Fibroblast of the conjunctiva (primary cell): ENCODE measurements around the gene HIVEP1.

Source experiments
- DNase-seq: peaks from one replicate; pipeline ENCODE4 v3.0.0-alpha.2; 2010; ENCODE audit warnings: low read depth

Gene HIVEP1

DNA sequence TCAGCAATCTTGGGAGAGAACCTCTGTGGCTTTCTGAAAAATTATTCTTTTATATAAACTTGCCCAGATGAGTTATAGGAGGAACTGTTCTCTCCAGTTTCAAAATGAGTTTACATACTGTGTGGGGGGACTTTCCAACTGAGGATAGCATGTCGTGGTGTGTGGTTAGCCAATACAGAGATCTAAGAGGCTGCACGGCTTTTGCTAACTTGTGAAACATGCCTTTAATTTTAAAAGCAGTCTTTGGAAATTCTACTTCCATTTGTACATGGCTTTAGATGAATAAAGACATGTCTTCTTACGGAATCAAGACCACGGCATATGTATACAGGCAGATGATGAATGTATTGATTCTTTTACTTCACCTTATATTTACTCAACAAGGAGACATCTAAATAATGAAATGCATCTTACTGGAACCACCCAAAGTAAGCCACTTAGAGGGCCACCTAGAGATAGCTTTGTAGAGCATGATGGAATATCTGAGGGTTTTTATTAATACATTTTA lies 39.8 kb downstream of the HIVEP1 start:
- no peak for DNase-seq

DNA sequence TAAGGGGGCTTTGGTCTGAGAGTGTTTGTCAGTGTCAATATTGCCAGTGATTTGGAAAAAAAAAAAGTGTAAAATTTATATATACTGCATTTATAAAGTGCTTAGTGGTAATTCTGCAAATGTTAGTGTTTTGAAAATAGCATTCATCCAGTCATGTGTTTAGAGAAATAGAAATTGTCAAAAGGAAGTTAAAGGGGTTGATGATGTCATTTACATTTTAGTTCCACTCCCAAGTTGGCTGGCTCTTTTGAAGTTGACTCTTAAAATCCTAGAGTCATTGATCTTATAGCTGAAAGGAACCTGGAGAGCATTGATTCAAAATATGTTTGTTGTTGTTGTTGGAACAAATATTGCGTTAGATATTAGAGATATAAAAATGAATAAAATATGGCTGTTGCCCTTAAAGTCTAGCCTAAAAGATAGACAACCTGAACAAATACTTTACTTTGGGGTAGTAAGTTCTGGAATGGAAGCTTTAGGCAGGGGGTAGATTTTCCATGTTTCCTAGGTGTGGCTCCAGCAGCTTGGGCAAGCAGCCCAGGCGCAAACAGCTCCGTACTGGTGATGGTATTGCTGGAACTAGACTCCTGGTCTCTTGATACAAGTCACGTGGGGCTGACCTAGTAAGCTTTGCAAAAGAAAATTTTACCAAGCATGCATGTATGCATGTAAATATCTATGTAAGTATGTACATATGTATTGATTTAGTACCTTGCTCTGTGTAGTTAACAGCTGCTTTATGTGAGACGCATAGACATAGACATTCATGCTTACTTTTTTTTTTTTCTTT lies 46.3 kb downstream of the HIVEP1 start:
- no peak for DNase-seq

DNA sequence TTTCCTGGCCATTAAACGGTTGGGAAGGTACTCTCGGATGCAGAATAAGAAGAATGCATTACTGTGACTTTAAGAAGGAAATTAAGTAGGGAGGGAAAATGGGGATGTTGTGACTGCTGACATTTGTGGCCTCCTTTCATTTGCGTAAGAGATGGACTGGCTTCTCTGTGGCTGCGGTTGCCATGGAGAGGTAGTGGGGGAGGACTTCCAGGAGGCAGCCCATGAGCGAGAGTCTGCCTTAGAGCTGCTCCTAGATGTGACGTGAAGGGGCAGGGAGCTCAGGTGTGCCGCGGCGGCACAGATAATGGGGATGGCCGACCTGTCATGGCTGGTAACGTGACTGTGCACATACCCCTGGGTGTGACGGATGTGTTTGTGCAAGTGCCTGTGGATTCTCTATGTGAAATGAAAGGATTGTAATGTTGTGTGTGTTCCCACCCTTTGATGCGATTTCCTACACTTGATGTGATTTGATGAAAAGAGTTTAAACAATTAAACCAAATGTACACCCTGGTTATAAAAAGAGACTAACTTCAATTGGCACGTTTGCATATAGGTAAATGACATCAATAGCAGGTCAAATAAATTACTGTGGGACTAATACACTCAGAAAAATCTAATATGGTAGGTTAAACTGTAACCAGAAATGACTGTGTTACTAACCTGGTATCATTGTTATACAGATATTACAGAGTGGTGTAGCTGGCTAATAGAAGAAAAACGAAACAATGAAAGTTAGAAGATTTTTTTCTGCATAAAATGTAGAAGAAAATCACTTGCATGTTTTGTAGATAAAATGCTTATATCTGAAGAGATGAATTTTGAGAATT lies 48.9 kb downstream of the HIVEP1 start:
- DNase-seq = no peak

DNA sequence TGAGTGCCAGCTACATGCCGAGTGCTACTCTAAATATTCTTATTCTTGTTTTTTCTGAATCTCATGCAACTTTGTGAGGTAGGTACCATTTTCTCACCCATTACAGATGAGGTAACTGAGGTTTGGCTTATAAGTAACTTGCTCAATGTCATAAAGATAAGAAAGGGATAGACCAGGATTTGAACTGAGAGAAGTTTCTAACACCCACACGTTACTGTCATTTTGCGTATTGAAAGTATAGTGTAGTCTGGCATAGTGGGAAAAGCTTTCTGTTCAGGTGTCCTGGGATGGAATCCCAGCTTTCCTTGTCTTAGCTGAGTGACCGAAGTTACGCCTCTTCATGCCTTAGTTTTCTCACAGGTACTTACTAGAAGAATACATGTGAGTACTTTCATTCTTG lies 50.5 kb downstream of the HIVEP1 start:
- no peak for DNase-seq

DNA sequence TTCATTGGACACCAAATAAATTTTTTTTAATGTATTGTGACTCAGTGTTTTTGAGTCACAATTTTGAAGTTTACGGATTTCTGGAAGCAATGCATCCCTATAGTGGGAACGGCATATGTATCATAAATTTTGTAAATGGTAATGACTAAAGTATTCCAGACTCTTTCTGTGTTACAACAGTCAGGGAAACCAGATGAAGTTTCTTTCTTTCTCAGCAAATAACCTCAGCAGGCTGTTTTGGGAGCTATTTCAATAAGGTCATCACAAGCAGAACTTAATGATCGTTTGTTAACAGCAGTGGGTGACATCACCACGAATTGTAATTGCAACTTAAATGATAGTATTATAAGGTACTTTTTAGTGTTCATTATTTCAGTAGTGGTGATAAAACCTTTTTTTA lies 52.0 kb downstream of the HIVEP1 start:
- no peak for DNase-seq

DNA sequence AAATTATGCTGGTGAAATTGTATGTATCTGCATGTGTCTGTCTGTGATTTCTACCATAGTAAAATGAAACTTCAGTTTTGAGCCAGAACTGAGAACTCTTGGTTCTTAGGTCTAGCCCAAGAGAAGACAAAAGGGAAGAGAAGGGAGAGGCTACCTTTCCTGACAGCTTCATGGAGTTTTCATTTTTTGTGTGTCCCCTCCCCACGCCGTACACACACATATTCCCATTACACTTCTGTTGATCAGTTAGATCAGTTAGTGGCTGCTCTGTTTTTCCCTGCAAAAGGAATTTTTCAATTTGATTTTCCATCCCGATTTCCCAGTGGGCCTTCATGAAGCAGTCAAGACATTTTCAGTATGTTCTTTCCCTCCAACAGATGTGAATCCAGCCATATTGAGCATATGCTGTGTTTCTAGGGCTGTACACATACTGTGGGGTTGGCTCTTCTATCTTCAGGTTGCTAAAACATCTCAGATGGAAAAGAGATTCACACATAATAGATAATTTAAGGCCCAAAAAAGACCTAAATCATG lies 52.5 kb downstream of the HIVEP1 start:
- no peak for DNase-seq

DNA sequence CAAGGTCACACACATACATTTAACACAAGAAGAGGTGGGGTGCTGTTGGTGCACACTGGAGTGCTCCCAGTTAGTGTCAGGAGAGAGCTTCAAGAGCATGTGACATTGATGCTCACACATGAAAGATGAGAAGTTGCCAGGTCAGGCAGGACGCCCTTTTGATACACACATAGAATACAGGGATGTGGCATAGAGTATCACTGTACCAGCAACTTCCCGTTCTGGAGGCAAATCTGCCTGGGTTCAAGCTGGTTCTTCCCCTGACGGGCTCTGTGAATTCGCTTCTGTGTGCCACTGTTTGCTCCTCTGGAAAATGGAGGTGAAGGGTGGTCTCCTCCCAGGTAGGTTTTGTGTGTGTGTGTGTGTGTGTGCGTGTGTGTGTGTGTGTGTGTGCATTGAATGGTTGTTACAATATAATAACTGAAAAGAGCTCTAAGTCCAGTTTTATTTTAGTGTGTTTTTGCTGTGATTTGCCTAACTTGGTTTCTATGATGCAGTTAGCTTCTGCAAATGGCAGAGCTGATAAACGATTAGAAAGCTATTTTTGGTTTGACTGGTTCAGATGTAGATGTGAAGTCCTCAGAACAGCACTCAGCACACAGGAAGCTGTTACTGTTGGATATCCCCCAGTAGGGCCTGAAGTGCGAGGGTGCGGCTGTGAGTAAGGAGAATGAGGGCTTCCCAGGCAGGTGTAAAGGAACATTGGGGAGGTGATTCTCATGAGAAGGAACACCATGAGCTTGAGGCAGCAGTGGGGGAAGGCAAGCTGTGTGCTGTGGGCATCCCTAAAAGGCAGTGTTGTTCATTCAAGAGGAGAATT lies 53.4 kb downstream of the HIVEP1 start:
- no peak for DNase-seq

DNA sequence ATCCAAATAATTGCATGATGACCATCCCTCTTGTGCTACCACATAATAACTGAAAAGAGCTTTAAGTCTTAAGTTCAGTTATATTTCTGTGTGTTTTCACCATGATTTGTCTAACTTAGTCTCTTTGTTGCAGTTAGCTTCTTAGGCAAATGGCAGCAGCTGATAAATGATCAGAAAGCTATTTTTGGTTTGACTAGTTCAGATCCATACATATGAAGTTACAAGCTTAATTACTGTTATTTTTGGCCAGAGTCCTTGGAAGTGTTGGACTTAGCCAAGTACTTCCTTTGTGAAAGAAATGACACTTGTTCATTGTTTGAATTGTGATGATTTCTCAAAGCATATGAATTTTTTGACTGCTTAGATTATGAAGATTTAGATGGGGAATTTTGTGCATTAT lies 54.2 kb downstream of the HIVEP1 start:
- no peak for DNase-seq

DNA sequence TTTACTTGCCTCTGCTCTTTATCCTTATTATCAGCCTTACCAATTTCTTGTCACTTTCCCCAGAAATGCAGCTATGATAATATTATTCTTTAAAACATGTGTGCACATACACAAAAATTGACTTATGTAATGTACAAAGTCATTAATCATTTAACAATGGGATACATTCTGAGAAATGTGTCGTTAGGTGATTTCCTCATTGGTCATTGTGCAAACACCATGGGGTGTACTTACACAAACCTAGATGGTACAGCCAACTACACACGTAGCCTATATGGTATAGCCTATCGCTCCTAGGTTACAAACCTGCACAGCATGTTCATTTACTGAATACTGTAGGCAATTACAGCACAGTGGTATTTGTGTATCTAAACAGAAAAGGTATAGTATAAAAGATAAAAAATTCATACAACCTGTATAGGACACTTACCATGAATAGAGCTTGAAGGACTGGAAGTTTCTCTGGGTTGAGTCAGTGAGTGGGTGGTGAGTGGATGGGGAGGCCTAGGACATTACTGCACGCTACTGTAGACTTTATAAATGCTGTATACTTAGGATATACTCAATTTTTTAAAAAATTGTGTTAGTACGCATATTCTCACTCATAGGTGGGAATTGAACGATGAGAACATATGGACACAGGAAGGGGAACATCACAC lies 56.9 kb downstream of the HIVEP1 start:
- DNase-seq = no peak

DNA sequence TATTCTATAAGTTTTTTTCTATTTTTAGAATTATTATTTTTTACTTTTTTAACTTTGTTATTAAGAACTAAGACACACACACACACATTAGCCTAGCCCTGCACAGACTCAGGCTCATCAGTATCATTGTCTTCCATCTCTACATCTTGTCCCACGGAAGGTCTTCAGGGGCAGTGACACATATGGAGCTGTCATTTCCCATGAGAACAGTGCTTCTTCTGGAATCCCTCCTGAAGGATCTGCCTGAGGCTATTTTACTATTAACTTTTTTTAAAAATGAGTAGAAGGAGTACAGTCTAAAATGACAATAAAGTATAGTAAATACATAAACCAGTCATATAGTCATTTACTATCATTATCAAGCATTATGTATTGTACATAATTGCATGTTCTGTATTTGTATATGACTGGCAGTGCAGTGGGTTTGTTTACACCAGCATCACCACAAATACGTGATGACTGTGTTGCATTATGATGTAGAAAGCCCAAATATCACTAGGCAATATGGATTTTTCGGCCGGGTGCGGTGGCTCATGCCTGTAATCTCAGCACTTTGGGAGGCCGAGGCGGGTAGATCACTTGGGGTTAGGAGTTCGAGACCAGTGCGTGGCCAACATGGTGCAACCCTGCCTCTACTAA lies 57.9 kb downstream of the HIVEP1 start:
- DNase-seq = no peak

DNA sequence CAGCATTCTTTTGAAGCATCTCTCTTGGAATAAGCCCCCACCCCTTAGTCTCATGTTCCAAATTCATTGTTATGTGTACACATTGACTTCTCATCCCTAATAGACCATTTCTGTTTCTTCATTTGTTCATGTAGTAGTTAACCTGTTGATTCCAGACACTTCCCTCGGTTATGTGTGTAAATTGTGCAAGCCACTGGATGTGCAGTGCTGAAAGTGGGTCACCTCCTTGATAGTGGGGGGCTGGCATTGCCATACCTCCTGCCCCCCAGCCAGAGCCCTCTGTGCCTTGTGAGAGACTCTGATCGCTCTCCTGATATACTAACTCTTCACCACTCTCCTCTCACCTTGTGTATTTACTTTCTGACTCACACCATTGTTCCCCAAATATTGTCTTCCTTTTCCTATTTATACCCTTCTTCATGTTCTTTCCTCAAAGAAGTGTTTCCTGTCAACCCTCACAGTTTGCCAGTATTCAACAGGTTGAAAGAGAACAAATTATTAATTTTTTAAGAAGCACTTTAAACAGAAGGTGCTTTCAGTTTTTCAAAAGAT lies 59.0 kb downstream of the HIVEP1 start:
- no peak for DNase-seq

DNA sequence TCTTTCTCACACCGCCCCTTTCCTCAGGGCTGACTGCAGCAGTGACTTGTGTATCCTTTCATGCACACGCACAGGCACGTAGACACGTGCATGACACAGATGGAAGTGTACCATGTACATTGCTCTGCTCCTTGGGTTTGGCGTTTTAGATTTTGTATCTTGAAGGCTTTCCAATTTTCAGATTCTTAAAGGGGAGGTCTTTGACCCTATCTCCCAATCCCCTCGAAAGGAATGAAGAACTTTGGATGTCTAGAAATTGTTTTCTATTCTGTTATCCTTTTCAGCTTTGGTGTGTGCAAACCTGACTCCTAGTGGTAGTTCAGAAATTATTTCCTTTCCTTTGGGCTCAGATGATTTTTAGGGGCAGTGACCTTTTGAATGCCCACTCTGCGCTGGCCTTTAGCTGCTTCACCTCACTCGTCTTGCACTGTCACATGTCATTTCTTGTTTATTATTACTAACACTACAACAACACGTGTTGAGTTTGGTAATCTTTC lies 63.0 kb downstream of the HIVEP1 start:
- no peak for DNase-seq

DNA sequence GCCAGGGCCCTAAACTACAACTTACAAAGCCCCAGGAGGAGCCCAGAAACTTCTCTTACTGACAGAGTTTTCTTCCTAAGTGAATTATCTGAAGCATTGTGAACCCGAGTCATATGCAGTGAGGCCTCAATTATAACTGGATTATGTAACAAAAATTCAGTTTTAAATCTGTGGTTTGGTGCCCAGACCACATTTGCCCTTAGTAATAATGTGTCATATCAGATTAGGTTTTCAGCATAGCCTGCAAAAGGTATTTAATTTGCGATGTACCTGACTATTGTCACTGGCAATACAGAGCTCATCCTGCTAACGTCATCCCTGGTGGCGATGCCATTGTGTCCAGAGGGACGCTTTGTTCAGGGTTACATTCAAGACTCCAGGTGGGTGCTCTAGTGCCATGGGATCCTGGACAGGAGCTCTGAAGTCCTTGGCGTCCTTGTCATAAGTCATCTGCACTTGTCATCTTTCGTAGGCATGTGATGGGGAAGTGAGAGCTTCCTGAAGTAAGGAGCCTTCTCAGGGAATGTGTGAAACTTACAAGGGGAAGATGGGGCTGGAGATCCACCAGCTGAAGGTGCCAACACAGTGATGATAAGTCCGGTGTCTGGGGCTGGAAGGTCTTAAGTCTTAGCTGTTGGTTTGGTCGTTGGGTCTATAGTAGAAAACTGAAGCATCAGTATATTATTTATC lies 65.1 kb downstream of the HIVEP1 start:
- DNase-seq = no peak

DNA sequence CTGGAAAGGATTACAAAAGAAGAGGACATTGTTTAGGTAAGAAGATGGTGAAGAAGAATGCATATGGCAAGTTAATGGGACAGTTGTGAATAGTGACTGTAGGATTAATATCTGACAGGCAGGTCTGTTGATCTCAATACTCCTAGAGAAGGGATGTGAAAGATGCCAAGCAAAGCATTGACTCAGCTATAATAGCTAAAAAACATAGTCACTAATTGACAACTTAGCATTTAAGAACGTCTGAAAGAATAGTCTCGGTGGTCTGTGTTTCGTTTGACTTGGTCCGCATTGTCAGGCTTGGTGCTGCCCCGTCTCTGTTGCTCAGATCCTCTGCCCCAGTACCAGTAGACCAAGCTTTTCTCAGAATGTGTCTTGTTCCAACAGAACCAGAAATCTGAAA lies 65.9 kb downstream of the HIVEP1 start:
- no peak for DNase-seq

DNA sequence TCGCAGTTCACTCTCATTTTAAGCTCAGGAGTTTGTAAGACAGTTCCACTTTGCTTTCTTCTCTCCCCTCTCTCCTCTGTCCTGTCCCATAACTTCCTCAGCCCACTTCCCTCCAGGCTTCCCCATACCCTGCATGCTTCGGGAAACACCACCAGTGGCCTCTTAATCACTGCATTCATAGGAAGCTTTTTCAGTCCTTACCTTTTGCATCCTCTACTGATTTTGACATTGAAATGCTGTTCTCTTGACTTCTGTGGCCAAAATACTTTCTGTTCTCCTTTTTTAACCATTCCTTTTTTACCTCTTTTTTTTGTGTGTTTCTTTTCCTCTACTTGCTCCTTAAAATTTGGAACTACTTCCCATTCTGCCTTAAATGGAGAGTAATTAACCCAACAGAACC lies 69.7 kb downstream of the HIVEP1 start:
- DNase-seq = no peak

DNA sequence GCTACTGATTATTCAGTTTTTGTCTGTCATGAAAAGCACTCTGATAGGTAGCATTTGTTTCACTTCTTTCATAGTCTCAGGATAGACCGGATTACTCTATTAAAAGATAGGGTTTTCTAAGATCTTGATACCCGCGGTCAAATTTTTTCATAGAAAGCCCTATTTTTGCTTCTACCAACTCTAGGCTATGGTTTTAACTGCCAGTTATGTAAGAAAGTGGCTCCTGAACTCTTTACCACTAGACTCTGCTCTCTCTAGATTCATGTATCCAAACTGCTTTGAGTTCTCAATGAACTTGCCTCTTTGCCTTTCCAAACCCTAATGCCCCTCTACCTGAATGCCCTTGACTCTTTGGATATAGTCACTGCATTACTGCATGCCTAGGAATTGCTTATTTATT lies 70.3 kb downstream of the HIVEP1 start:
- DNase-seq = no peak

DNA sequence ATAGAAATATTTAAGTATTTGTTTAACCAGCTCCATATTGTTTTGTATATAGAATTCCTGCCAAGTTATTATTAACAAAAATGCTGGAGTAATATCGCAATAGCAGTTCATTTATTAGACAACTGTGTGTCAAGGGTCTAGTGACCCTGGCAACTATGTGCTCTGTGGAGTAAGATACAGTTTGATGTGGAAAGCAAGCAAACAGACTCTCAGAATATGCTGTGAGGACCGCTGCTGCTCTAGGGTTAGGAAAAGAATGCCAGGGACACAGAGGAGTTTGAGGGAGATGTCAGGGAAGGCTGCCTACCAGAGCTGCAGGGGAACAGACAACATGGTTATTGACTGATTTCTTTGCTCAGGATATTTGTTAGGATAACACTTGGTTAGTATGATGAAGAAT lies 71.2 kb downstream of the HIVEP1 start:
- no peak for DNase-seq

DNA sequence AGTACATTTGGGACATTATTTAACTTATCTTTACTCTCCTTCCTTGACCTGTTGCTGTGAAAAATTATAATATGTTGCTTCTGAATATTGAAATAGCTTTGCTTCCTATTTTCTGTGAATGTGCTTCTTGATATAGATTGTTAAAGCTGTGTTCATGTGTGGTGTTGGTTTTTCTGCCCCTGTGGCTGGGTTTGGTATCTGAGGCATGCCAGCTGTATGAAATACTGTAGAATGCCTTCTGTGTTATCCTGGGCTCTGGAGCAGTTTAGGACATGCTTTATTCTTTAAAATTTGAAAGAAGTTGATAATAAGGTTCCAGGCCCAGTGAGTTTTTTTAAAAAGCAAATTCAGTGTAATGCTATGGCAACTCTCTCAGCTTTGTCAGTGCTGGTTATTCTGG lies 71.7 kb downstream of the HIVEP1 start:
- no peak for DNase-seq

DNA sequence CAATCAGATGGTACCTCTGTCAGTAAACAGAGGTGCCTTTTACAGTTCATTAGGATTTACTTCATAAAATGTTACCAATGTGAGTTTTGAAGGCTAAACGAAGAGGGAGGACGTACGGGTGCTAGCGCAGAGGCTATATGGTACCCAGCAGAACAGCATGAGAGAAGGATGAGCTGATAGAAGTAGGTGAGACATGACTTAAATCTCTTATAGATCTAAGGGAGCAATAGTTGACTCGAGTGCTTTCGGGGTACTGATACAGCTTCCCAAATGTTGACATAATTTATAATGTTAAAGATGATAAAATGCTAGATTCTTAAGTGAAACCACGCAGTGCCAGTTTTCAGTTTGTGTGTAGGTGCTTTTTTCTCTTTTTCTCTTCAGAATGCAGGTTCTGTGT lies 72.6 kb downstream of the HIVEP1 start:
- DNase-seq = no peak

DNA sequence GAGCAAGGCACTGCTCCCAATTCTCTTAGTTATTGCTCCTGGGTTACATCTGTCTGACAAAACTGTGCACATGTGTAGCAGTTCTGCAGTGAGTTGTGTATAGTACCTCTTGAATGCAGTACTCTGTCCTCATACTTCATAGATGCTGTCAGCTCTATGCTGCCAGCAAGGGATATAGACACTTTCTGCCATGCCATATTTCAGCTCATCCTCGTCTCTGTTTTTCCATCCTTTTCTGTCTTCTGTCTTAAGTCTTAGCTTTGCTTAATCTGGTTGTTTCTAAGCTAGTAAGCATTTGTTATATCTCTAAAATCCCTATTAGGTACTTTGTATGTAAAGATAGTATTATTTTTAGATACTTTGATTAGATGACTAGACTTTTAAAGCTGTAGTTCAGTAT lies 76.4 kb downstream of the HIVEP1 start:
- DNase-seq = no peak
